Neural cell (in vitro differentiated cells): ENCODE data around the gene DOK6. TPM values are rescaled to one million over a fixed set of nuclear protein-coding genes. Genes with fewer than 3 reads are reported as not detected.

Experiments
- H2AFZ ChIP-seq: fragments of 200-600, 300-800 bp; sonication (generic), shearing (Covaris generic); 2 replicates; pipeline ENCODE4 v1.6.0; 2014; ENCODE audit warnings: low read depth, mild to moderate bottlenecking, antibody characterized with exemption, low read length, moderate library complexity
- H3F3A ChIP-seq: fragments of 200-600 bp; shearing (Covaris generic); 2 replicates; pipeline ENCODE4 v1.6.1; 2016; ENCODE audit warnings: mild to moderate bottlenecking, moderate library complexity, mixed read lengths, antibody characterized with exemption, low read length; ENCODE audit not compliant: insufficient read depth, poor library complexity, severe bottlenecking
- H3K27ac ChIP-seq: fragments of 200-600, 300-800 bp; sonication (generic), shearing (Covaris generic); 2 replicates; pipeline ENCODE4 v1.5.1; 2014; ENCODE audit warnings: mild to moderate bottlenecking, low read length, moderate library complexity
- H3K27me3 ChIP-seq: fragments of 300-800, 200-600 bp; sonication (generic), shearing (Covaris generic); 2 replicates; pipeline ENCODE4 v1.6.0; 2014; ENCODE audit warnings: mild to moderate bottlenecking, low read depth, low read length, moderate library complexity; ENCODE audit not compliant: insufficient read depth
- H3K36me3 ChIP-seq: fragments of 300-800, 200-600 bp; sonication (generic), shearing (Covaris generic); 2 replicates; pipeline ENCODE4 v1.5.1; 2014; ENCODE audit warnings: mild to moderate bottlenecking, antibody characterized with exemption, low read length, moderate library complexity; ENCODE audit not compliant: insufficient read depth
- H3K4me2 ChIP-seq: fragments of 300-800, 200-600 bp; sonication (generic), shearing (Covaris generic); 2 replicates; pipeline ENCODE4 v1.6.0; 2014; ENCODE audit warnings: mild to moderate bottlenecking, low read length
- H3K4me3 ChIP-seq: fragments of 300-800, 200-600 bp; sonication (generic), shearing (Covaris generic); 2 replicates; pipeline ENCODE4 v1.5.1; 2014; ENCODE audit warnings: mild to moderate bottlenecking, low read length, moderate library complexity
- H3K79me2 ChIP-seq: fragments of 200-600 bp; shearing (Covaris generic); replicated peaks from 2 replicates; pipeline ENCODE4 v1.6.0; 2014; ENCODE audit warnings: mild to moderate bottlenecking, low read length, moderate library complexity; ENCODE audit not compliant: insufficient read depth
- H3K9ac ChIP-seq: fragments of 300-800, 200-600 bp; sonication (generic), shearing (Covaris generic); 2 replicates; pipeline ENCODE4 v1.6.1; 2016; ENCODE audit warnings: mild to moderate bottlenecking, low read length, mixed read lengths
- H3K9me2 ChIP-seq: fragments of 200-600 bp; shearing (Covaris generic); 2 replicates; pipeline ENCODE4 v1.6.1; 2016; ENCODE audit warnings: mild to moderate bottlenecking, low read length, mixed read lengths; ENCODE audit not compliant: insufficient read depth
- H3K9me3 ChIP-seq: fragments of 200-600, 300-800 bp; sonication (generic), shearing (Covaris generic); 2 replicates; pipeline ENCODE4 v1.6.1; 2016; ENCODE audit warnings: mild to moderate bottlenecking, mixed run types, low read length, moderate library complexity, mixed read lengths
- H4K20me1 ChIP-seq: fragments of 200-600 bp; shearing (Covaris generic); 2 replicates; pipeline ENCODE4 v1.6.1; 2016; ENCODE audit warnings: mild to moderate bottlenecking, mixed run types; ENCODE audit not compliant: insufficient read depth
- CTCF ChIP-seq: fragments of 450-650 bp; IDR thresholded peaks from 2 replicates; pipeline ENCODE4 v1.5.1; 2014; ENCODE audit warnings: antibody characterized with exemption, mild to moderate bottlenecking, moderate library complexity; ENCODE audit not compliant: poor library complexity, severe bottlenecking
- EP300 ChIP-seq: fragments of 450-650 bp; conservative IDR thresholded peaks from 2 replicates; pipeline ENCODE4 v1.6.1; 2014; ENCODE audit warnings: antibody characterized with exemption, mild to moderate bottlenecking, moderate library complexity; ENCODE audit not compliant: poor library complexity, severe bottlenecking
- EZH2 ChIP-seq: fragments of 200-600, 300-800 bp; shearing (Covaris generic), sonication (generic); IDR thresholded peaks from 2 replicates; pipeline ENCODE4 v1.6.1; 2014; ENCODE audit warnings: antibody characterized with exemption, low read length, borderline replicate concordance, mild to moderate bottlenecking; ENCODE audit not compliant: insufficient read depth, poor library complexity, severe bottlenecking
- MXI1 ChIP-seq: fragments of 450-650 bp; conservative IDR thresholded peaks from 2 replicates; pipeline ENCODE4 v1.6.1; 2014; ENCODE audit warnings: antibody characterized with exemption, mild to moderate bottlenecking; ENCODE audit not compliant: poor library complexity, severe bottlenecking
- POLR2AphosphoS5 ChIP-seq: IDR thresholded peaks from 2 replicates; pipeline ENCODE4 v1.6.1; 2012
- RAD21 ChIP-seq: fragments of 450-650 bp; conservative IDR thresholded peaks from 2 replicates; pipeline ENCODE4 v1.6.1; 2014; ENCODE audit warnings: antibody characterized with exemption, mild to moderate bottlenecking, moderate library complexity
- REST ChIP-seq: IDR thresholded peaks from 2 replicates; pipeline ENCODE4 v1.6.1; 2012; ENCODE audit warnings: borderline replicate concordance
- SMC3 ChIP-seq: fragments of 450-650 bp; conservative IDR thresholded peaks from 2 replicates; pipeline ENCODE4 v1.6.1; 2014; ENCODE audit warnings: antibody characterized with exemption, mild to moderate bottlenecking, moderate library complexity; ENCODE audit not compliant: poor library complexity
- TAF1 ChIP-seq: IDR thresholded peaks from 2 replicates; pipeline ENCODE4 v1.6.1; 2012; ENCODE audit warnings: low read depth
- polyA plus RNA-seq: library from polyadenylated mRNA; depleted of rRNA; stranded (reverse); fragments of >200 nt; gene quantifications from 2 replicates; pipeline ENCODE4 v1.2.3, GENCODE V29; 2014

The DOK6 gene
- polyA plus RNA-seq, 1 donor from 2014 or later, result 9.7 TPM

GRCh38 chr18:69648486-69648885 is 247.8 kb downstream of the DOK6 start:
- Histone ChIP-seq H3K36me3 (no peaks in the 10 kb centered on the region), H3F3A (no peaks in the 10 kb centered on the region), H2AFZ (no peak overlapping the region), H3K9ac (no peak overlapping the region), H3K9me2 (no peaks in the 10 kb centered on the region), H3K4me2 (no peak overlapping the region), H3K9me3 (no peaks in the 10 kb centered on the region), H3K27me3 (no peaks in the 10 kb centered on the region), H4K20me1 (no peaks in the 10 kb centered on the region), H3K4me3 (no peak overlapping the region), H3K79me2 (no peaks in the 10 kb centered on the region), H3K27ac (no peak overlapping the region)
- TF ChIP-seq RAD21, result no peak
- TF ChIP-seq SMC3, result no peak
- no peak for TF ChIP-seq EP300
- TF ChIP-seq TAF1, result no peak
- no peak for TF ChIP-seq CTCF
- no peak for TF ChIP-seq REST
- no peak for TF ChIP-seq MXI1
- no peak for TF ChIP-seq POLR2AphosphoS5
- no peak for TF ChIP-seq EZH2

- no peaks in the 10 kb centered on the region for H4K20me1 ChIP-seq
- H3K27me3 ChIP-seq, result no peaks in the 10 kb centered on the region
- no peaks in the 10 kb centered on the region for H3K79me2 ChIP-seq
- no peaks in the 10 kb centered on the region for H3K9me3 ChIP-seq
- no peak overlapping the region for H3K4me3 ChIP-seq
- H3K36me3 ChIP-seq, result no peaks in the 10 kb centered on the region
- H3K27ac ChIP-seq, result no peak overlapping the region
- no peaks in the 10 kb centered on the region for H3K9me2 ChIP-seq
- no peak for TF ChIP-seq EP300
- no peak for TF ChIP-seq TAF1
- TF ChIP-seq RAD21, result no peak
- TF ChIP-seq MXI1, result no peak
- TF ChIP-seq POLR2AphosphoS5, result no peak
- no peak for TF ChIP-seq EZH2
- no peak for TF ChIP-seq SMC3
- no peak overlapping the region for H3K9ac ChIP-seq
- no peak overlapping the region for H3K4me2 ChIP-seq
- H2AFZ ChIP-seq, result no peak overlapping the region
- H3F3A ChIP-seq, result no peaks in the 10 kb centered on the region
Observed at GRCh38 chr18:69649684-69650083, 249.0 kb downstream of the DOK6 start.
